Measurements from ENCODE around the gene GPRC5B.

GRCh38 chr16:19899605-19899955 is 14.9 kb upstream of the GPRC5B start:
- TF ChIP-seq EZH2 (IDR thresholded peaks at IDR 0.05; ENCODE audit: insufficient read depth, poor library complexity, severe bottlenecking) = no peak
- TF ChIP-seq EZH2phosphoT487 (IDR thresholded peaks at IDR 0.05; ENCODE audit: insufficient read depth, low read depth) = no peak
